HL-60 (cell line): ENCODE results near the gene SHF.

Experiments
- DNase-seq, 2 experiments: peaks; one replicate each; pipeline ENCODE4 v3.0.0-alpha.2; 2010 to 2020; ENCODE audit warnings: low read depth in 1 of 2, low spot score in 1 of 2
- H3K27ac ChIP-seq: fragments of 250-450 bp; sonication (Bioruptor Pico); replicated peaks from 2 replicates; pipeline ENCODE4 v1.5.1; 2020; ENCODE audit warnings: mild to moderate bottlenecking, moderate library complexity
- H3K27me3 ChIP-seq: fragments of 250-450 bp; sonication (Bioruptor Pico); 2 replicates; pipeline ENCODE4 v1.5.1; 2021; ENCODE audit warnings: mild to moderate bottlenecking, moderate library complexity; ENCODE audit not compliant: insufficient read depth, poor library complexity, severe bottlenecking
- H3K4me3 ChIP-seq: replicated peaks from 2 replicates; pipeline ENCODE4 v1.5.1; 2011; ENCODE audit warnings: mild to moderate bottlenecking, control low read depth, low read length; ENCODE audit not compliant: insufficient read depth
- CTCF ChIP-seq: IDR thresholded peaks from one replicate; pipeline ENCODE4 v1.5.1; 2011; ENCODE audit warnings: low read length, control low read depth, inconsistent platforms; ENCODE audit not compliant: insufficient read depth
- GABPA ChIP-seq: IDR thresholded peaks from 2 replicates; pipeline ENCODE4 v1.6.1; 2012; ENCODE audit warnings: low read depth
- POLR2AphosphoS5 ChIP-seq: IDR thresholded peaks from 2 replicates; pipeline ENCODE4 v1.6.1; 2012; ENCODE audit warnings: low read depth
- REST ChIP-seq: IDR thresholded peaks from 2 replicates; pipeline ENCODE4 v1.6.1; 2012; ENCODE audit warnings: low read depth; ENCODE audit not compliant: insufficient replicate concordance
- SPI1 ChIP-seq: IDR thresholded peaks from 2 replicates; pipeline ENCODE4 v1.6.1; 2012; ENCODE audit warnings: low read depth, mild to moderate bottlenecking, borderline replicate concordance

The SHF gene

GRCh38 chr15:45231864-45232562 is 44.2 kb upstream of the SHF start:
- no peak for DNase-seq
- TF ChIP-seq CTCF (no peak), SPI1 (no peak), REST (no peak), GABPA (no peak), POLR2AphosphoS5 (no peak)
- no peaks in the 10 kb centered on the region for H3K27me3 ChIP-seq

GRCh38 chr15:45231132-45231531 is 43.4 kb upstream of the SHF start:
- DNase-seq = no peak
- Histone ChIP-seq H3K27me3 (no peaks in the 10 kb centered on the region), H3K27ac (no peak overlapping the region), H3K4me3 (no peak overlapping the region)
- TF ChIP-seq CTCF (no peak), POLR2AphosphoS5 (no peak), GABPA (no peak), SPI1 (no peak)

More at GRCh38 chr15:45231864-45232562, 44.2 kb upstream of the SHF start:
- H3K4me3 ChIP-seq = no peak overlapping the region
- H3K27ac ChIP-seq = no peak overlapping the region

- no peak for DNase-seq
- no peak for TF ChIP-seq GABPA
- TF ChIP-seq REST = no peak
- TF ChIP-seq POLR2AphosphoS5 = no peak
- no peak for TF ChIP-seq SPI1
- no peak for TF ChIP-seq CTCF
- no peak overlapping the region for H3K27ac ChIP-seq
- no peak overlapping the region for H3K4me3 ChIP-seq
- H3K27me3 ChIP-seq = no peaks in the 10 kb centered on the region
Observed at GRCh38 chr15:45230245-45230965, 42.6 kb upstream of the SHF start.
